SH-SY5Y (cell line): ENCODE results near the gene ALS2CL.

Experiments used
- GATA2 ChIP-seq: IDR thresholded peaks from 2 replicates; pipeline ENCODE4 v1.6.1; 2011; ENCODE audit warnings: mild to moderate bottlenecking, low read depth, low read length
- GATA3 ChIP-seq: IDR thresholded peaks from 2 replicates; pipeline ENCODE4 v1.6.1; 2011; ENCODE audit warnings: low read depth, mild to moderate bottlenecking, low read length, moderate library complexity

ALS2CL gene, protein sequence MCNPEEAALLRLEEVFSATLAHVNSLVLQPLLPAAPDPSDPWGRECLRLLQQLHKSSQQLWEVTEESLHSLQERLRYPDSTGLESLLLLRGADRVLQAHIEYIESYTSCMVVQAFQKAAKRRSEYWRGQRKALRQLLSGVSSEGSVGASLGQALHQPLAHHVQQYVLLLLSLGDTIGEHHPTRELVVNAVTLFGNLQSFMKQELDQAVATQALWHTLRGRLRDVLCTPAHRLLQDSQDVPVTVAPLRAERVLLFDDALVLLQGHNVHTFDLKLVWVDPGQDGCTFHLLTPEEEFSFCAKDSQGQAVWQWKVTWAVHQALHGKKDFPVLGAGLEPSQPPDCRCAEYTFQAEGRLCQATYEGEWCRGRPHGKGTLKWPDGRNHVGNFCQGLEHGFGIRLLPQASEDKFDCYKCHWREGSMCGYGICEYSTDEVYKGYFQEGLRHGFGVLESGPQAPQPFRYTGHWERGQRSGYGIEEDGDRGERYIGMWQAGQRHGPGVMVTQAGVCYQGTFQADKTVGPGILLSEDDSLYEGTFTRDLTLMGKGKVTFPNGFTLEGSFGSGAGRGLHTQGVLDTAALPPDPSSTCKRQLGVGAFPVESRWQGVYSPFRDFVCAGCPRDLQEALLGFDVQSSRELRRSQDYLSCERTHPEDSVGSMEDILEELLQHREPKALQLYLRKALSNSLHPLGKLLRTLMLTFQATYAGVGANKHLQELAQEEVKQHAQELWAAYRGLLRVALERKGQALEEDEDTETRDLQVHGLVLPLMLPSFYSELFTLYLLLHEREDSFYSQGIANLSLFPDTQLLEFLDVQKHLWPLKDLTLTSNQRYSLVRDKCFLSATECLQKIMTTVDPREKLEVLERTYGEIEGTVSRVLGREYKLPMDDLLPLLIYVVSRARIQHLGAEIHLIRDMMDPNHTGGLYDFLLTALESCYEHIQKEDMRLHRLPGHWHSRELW

GRCh38 chr3:46693038-46693891, at the start of gene ALS2CL:
Gene ALS2CL (minus strand): TSS chr3:46693679. CDS start chr3:46689440, 4,239 bp downstream.
- no peak for TF ChIP-seq GATA2
- TF ChIP-seq GATA3: no peak

- TF ChIP-seq GATA3 (no peak), GATA2 (no peak)
Measured at GRCh38 chr3:46742992-46743585, 49.6 kb upstream of the ALS2CL start.

DNA sequence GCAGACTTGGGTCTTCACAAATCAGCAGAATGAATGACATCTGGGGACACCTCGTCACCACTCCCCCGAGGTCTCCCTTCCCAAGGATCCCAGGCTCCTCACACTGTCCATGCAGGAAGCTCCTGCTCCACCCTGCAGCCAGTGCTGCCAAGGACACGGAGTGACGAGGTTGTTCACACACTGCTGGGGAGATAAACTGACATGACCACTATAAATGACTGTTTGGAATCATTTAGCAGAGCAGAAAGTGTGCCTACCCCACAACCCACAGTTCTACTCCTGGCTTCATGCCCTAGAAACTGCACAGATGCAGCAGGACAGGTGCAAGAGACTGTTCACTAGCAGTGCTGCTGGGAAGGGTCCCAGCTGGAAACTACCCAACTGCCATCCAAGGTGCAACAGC, 43.9 kb upstream of the ALS2CL start:
- no peak for TF ChIP-seq GATA3
- TF ChIP-seq GATA2: no peak

DNA sequence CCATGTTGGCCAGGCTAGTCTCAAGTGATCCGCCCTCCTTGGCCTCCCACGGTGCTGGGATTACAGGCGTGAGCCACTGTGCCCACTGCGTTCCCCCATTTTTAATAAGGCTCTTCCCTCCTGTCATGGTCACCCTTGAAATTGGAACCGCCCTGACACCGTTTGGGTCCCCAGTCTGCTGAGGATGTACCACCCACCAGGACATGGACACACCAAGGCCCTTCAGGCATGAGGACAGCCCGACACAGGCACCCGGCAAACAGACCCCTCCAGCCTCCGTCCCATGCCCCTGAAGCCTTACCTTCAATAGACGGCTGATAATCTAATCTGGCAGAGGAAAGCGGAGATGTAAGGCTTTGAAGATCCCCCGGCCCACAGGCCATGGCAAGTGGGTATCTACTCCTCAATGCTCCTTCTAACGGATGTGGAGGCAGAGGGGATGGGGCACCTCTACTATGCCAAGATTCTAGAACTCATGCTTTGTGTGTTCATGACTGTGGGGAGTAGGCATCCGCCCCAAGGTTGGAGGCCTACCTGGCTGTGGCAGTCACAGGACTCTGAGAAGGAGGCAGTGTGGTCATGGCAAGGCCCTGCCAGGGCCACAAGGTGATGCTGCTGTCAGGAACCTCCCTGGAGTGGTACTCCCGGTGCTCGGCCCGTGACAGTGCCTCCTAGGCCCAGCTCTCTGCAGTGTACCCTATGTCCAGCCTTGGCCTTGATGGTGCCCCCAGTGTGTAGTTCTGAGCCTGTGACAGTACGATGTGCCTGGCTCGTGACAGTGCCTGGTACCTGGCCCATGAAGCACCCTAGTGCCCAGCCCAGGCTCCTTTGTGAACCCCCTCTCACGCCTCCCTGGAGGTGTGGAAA, 42.8 kb upstream of the ALS2CL start:
- TF ChIP-seq GATA3: no peak
- no peak for TF ChIP-seq GATA2

DNA sequence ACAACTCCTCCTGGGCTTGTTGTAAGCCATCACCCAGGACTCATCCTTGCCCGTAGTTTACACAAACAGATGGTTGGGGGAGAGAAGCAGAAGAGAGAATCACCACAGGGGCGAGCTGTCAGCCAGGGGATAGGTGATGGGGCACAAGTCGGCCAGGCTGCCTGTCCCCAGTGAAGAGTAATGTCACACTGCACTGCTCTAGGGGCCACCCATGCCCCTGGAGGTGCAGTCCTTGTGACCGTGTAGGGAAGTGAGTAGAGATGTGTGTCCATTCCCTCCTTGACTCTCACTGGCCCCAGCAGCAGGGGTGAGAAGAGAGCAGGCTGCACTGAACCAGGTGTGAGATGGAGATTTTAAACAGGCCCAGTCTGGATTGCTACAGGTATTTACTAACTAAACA, 41.3 kb upstream of the ALS2CL start:
- no peak for TF ChIP-seq GATA3
- TF ChIP-seq GATA2: no peak

GRCh38 chr3:46733026-46733800, 39.7 kb upstream of the ALS2CL start:
- TF ChIP-seq GATA3 (no peak), GATA2 (no peak)

DNA sequence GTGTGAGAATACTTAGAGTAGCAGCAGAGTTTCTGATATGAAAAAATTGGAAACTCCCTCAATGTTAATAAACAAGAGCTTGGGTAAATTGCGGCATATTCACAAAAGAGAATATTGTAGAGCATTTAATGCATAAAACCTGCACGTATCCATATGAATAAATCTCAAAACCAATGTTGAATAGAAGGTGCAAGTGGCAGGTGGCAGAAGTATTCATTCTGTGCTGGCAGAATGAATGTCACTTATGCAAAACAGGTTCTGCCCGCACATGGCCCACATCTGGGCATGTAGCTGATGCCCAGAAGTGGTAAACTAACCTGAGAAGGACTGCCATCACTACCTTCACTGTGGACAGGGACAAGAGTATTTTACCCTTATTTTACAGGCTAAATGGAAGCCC, 38.3 kb upstream of the ALS2CL start:
- TF ChIP-seq GATA2 (no peak), GATA3 (no peak)

- TF ChIP-seq GATA3: no peak
- TF ChIP-seq GATA2: no peak
Measured at GRCh38 chr3:46730819-46731218, 37.3 kb upstream of the ALS2CL start.

DNA sequence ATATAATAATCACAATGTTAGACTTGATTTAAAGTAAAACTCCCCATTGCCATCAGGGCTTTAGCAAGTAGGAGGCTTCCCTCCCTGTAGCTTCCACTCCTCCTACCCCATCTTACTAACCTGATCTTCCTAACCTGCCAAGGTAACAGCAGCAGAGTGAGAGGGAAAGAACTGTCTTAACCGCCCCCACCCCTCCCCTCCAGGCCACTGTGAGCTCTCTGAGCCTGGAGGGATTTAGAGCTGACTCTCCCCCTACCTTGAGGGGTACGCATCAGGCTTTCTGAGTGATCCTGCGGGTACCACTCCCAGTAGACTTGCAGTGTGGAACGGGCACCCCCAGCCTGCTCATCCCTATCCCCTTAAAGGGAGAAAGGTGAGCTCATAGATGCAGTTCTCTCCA, 35.6 kb upstream of the ALS2CL start:
- TF ChIP-seq GATA3 (no peak), GATA2 (no peak)

GRCh38 chr3:46725621-46726314, 32.3 kb upstream of the ALS2CL start:
- no peak for TF ChIP-seq GATA2
- no peak for TF ChIP-seq GATA3

DNA sequence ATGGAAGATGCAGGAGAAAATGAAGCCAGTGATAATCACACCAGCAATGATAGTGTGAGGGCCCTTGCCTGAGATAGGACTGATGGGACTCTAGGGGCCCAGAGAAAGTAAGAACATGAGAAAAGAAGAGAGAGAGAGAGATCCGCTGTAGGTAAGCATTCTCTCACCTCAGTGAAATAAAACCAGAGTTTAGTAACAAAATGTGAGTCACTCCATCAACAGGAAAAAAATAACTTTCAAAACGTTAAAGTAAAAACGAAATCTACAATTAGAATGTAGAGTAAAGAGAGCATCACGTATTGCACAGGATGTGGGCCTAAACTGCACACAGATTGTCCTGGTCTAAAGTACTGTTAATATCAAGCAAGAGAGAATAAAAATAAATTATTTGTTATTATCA, 30.9 kb upstream of the ALS2CL start:
- TF ChIP-seq GATA2 (no peak), GATA3 (no peak)

GRCh38 chr3:46722443-46722842, 29.0 kb upstream of the ALS2CL start:
- TF ChIP-seq GATA2 (no peak), GATA3 (no peak)
